Esophagus muscularis mucosa (tissue), 4 donors: ENCODE measurements around the gene PTPN1. TPM values are rescaled to one million over a fixed set of nuclear protein-coding genes. Genes with fewer than 3 reads are reported as not detected.
A peak's percentile ranks its signal among the peaks of the same experiment; 100 is the strongest.
"Not testable (repeated sequence)": the region's sequence is repeated elsewhere in the genome, so short reads cannot be mapped to it uniquely, and the experiment has no call there.

Source experiments
- DNase-seq: peaks from one replicate; pipeline ENCODE4 v3.0.0-alpha.2; 2017; ENCODE audit errors: extremely low spot score
- H3K27ac ChIP-seq, 4 donors: fragments of 200-600 bp; sonication (generic); replicated peaks in 1 of 4; 1 replicate in 3 of 4; 2 replicates in 1 of 4; pipeline ENCODE4 v1.5.1; 2016 to 2019; ENCODE audit warnings: mild to moderate bottlenecking in 1 of 4
- H3K27me3 ChIP-seq, 4 donors: fragments of 200-600 bp; sonication (generic); one replicate each; pipeline versions ENCODE4 v1.5.1 to v1.6.0; 2016 to 2019
- H3K36me3 ChIP-seq, 4 donors: fragments of 200-600 bp; sonication (generic); one replicate each; pipeline ENCODE4 v1.5.1; 2016 to 2019
- H3K4me1 ChIP-seq, 4 donors: fragments of 200-600 bp; sonication (generic); one replicate each; pipeline ENCODE4 v1.5.1; 2016 to 2019
- H3K4me3 ChIP-seq, 4 donors: fragments of 200-600 bp; sonication (generic); 1 replicate in 2 of 4; 2 replicates in 2 of 4; pipeline ENCODE4 v1.5.1; 2016 to 2019; ENCODE audit warnings: mild to moderate bottlenecking in 4 of 4, moderate library complexity in 1 of 4
- H3K9me3 ChIP-seq, 4 donors: fragments of 200-600 bp; sonication (generic); 1 replicate in 3 of 4; 2 replicates in 1 of 4; pipeline ENCODE4 v1.5.1; 2016 to 2019
- EP300 ChIP-seq: sonication (generic); formaldehyde crosslinking; IDR thresholded peaks from one replicate; pipeline ENCODE4 v1.6.1; 2017; ENCODE audit warnings: antibody characterized with exemption
- POLR2A ChIP-seq: fragments of 450-650 bp; IDR thresholded peaks from one replicate; pipeline ENCODE4 v1.6.1; 2017; ENCODE audit warnings: antibody characterized with exemption, moderate library complexity, mild to moderate bottlenecking, low read depth
- POLR2AphosphoS5 ChIP-seq, 2 donors: sonication (generic); formaldehyde crosslinking; IDR thresholded peaks; one replicate each; pipeline ENCODE4 v1.6.1; 2017; ENCODE audit warnings: antibody characterized with exemption in 2 of 2
- WGBS: methylation state at CpG from one replicate; pipeline ENCODE4 v1.1.5; 2018; 5-methylcytosine and 5-hydroxymethylcytosine counted together
- intact Hi-C: fragments of 100-400 bp; cut with DNase I; formaldehyde crosslinking; loops from one replicate; pipeline ENCODE4 v1.15.1; 2023
- total RNA-seq, 4 donors: library from RNA; depleted of rRNA; stranded (reverse); fragments of >200 nt; gene quantifications; one replicate each; pipeline versions ENCODE4 v1.1.0 to v1.2.1, GENCODE V29; 2016
- TF ChIP-seq, protein P1 (sequence below), 3 experiments: fragments of 200-600 bp in 2 of 3; fragments of 450-650 bp in 1 of 3; sonication (generic) in 2 of 3; IDR thresholded peaks; one replicate each; pipeline ENCODE4 v1.5.1; 2017 to 2019; ENCODE audit warnings: antibody characterized with exemption in 3 of 3, mild to moderate bottlenecking in 2 of 3, moderate library complexity in 1 of 3

Gene PTPN1
- total RNA-seq, 4 donors from 2014 or later, result 21.2 to 49.0 (median 41.0) TPM

DNA sequence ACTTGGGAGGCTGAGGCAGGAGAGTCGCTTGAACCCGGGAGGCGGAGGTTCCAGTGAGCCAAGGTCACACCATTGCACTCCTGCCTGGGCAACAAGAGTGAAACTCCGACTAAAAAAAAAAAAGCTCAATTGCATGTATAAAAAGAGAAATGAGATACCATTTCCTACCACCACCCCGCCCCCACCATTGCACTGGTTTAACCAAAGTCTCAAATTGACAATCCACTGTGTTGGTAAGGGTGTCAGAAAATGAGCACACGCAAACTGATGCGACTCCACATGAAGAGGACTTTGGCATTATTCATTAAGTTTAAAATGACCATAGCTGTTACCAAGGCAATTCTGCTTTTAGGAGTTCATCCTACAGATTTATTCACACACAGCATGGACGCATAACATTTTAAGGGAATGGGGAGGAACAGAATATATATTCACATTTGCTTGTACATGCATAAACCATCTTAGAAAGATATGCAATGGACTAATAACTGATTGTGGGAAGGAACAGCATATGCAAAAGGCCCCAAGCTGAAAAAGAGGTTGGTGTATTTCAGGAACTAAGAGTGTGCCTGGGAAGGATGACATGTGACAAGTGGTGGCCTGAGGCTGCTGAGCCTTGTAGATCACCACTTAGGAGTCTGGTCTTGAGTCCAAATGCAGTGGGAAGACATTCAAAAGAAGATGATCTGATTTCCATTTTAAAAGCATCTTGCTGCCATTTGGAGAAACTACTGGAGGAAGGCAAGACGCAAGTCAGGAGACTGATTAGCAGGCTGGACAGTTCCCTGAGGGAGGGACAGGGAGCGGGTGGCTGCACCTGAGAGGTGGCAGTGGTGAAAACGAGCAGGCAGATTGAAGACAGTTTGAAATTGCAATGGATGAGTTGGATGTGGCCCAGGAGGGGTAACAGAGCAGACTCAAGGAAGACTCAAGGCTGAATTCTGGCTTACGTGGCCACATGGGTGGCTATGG lies 37.2 kb upstream of the PTPN1 start:
- WGBS, result 94% methylated on average over 12 of the region's 12 CpGs

DNA sequence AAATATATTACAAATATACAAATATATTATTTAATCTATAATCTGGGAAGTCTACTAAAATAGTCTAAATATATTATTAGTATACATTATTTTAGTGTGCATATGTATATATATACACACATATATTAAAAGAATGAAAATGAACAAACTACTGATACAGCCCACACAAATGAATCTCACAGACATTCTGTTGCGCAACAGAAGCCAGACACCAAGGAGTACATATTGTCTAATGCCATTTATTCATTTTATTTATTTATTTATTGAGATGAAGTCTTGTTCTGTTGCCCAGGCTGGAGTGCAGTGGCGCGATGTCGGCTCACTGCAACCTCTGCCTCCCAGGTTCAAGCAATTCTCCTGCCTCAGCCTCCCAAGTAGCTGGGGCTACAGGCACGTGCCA lies 35.8 kb upstream of the PTPN1 start:
- H3K36me3 ChIP-seq, H3K27me3 ChIP-seq, DNase-seq, H3K9me3 ChIP-seq, intact Hi-C loops, H3K4me3 ChIP-seq, H3K27ac ChIP-seq: not testable (repeated sequence)
- 96% methylated on average over 5 of the region's 5 CpGs for WGBS
- H3K4me1 ChIP-seq, result peaks cover 6 to 28% (median 24%) of the 10 kb centered on the region in 4 donors

More for the DNA sequence above, 37.2 kb upstream of the PTPN1 start:
- intact Hi-C loops, result no loop called here
- Histone ChIP-seq H3K36me3 (no peaks in the 10 kb centered on the region), H3K4me1 (peaks cover 6 to 22% (median 18%) of the 10 kb centered on the region in 4 donors), H3K27me3 (no peaks in the 10 kb centered on the region), H3K27ac (no peak overlapping the region), H3K9me3 (no peaks in the 10 kb centered on the region), H3K4me3 (no peak overlapping the region)
- TF ChIP-seq POLR2AphosphoS5 (IDR thresholded peaks at IDR 0.05), result no peak
- TF ChIP-seq, protein P1, sequence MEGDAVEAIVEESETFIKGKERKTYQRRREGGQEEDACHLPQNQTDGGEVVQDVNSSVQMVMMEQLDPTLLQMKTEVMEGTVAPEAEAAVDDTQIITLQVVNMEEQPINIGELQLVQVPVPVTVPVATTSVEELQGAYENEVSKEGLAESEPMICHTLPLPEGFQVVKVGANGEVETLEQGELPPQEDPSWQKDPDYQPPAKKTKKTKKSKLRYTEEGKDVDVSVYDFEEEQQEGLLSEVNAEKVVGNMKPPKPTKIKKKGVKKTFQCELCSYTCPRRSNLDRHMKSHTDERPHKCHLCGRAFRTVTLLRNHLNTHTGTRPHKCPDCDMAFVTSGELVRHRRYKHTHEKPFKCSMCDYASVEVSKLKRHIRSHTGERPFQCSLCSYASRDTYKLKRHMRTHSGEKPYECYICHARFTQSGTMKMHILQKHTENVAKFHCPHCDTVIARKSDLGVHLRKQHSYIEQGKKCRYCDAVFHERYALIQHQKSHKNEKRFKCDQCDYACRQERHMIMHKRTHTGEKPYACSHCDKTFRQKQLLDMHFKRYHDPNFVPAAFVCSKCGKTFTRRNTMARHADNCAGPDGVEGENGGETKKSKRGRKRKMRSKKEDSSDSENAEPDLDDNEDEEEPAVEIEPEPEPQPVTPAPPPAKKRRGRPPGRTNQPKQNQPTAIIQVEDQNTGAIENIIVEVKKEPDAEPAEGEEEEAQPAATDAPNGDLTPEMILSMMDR (IDR thresholded peaks at IDR 0.05), result no peak
- TF ChIP-seq POLR2A, result no peak
- TF ChIP-seq EP300, result no peak
- DNase-seq, result no peak

DNA sequence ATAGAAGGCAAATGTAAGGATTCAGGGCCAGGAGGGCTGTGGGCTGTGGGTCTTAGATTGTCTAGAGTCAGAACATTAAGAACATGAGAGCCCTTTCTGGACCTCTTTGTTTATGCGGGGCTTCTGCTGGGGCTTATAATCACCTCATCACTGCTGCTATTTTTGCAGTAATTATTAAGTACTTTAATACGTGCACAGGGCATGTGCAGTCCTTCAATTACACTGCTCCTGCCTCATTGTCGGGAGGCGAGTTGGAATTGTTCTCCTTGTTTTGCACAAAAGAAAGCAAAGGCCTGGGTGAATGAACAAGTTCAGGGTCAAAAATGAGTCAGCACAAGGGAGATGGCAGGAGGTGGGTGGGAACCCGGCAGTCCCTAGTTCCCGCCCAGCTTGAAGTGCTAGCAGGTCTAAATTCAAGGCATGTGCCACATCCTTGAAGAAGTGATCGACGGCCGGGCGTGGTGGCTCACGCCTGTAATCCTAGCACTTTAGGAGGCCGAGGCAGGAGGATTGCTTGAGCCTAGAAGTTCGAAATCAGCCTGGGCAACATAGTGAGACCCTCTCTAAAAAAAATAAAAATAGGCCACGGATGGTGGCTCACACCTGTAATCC lies 34.4 kb upstream of the PTPN1 start:
- intact Hi-C loops, result no loop called here
- no peak for DNase-seq
- peak; percentile 23 to 30 for TF ChIP-seq POLR2AphosphoS5 (IDR thresholded peaks at IDR 0.05)
- TF ChIP-seq POLR2A, result no peak
- peaks cover 6 to 26% (median 22%) of the 10 kb centered on the region in 4 donors for H3K4me1 ChIP-seq
- H3K27me3 ChIP-seq, result no peaks in the 10 kb centered on the region
- H3K9me3 ChIP-seq, result no peaks in the 10 kb centered on the region
- peak overlapping the region; percentile 24 to 68 (median 50) for H3K27ac ChIP-seq
- H3K36me3 ChIP-seq, result no peaks in the 10 kb centered on the region
- WGBS, result 57% methylated on average over 14 of the region's 14 CpGs
- no peak overlapping the region for H3K4me3 ChIP-seq

DNA sequence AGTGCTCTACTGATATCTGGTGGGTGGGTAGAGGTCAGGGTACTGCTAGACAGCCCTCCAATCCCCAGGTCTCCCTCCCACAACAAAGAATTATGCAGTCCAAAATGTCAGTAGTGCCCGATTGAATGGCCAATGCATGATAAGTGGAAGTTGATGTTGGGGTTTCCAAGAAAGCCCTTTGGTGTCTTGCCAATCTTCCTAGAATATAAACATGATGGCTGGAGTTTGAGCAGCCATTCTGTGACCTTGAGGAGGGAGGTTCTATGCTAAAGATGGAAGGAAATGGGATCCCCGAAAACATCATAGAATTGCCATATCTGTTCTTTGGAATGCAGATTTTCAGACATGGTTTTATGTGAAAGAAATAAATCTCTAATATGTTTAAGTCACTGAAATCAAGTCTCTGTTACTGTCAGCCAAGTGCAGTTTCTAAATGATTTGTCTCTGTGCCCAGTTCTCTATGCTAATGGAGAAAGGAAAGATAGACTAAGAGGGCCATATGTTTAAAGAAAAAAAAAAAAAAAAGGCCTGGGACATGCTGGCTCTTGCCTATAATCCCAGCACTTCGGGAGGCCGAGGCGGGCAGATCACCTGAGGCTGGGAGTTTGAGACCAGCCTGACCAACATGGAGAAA lies 32.8 kb upstream of the PTPN1 start:
- Histone ChIP-seq H3K27ac (no peak overlapping the region), H3K4me1 (peaks cover 6 to 26% (median 22%) of the 10 kb centered on the region in 4 donors), H3K9me3 (no peaks in the 10 kb centered on the region), H3K27me3 (no peaks in the 10 kb centered on the region), H3K36me3 (no peaks in the 10 kb centered on the region), H3K4me3 (no peak overlapping the region)
- 91% methylated on average over 5 of the region's 5 CpGs for WGBS
- intact Hi-C loops, result no loop called here
- no peak for TF ChIP-seq EP300
- TF ChIP-seq, protein P1 (IDR thresholded peaks at IDR 0.05), result no peak
- no peak for TF ChIP-seq POLR2AphosphoS5 (IDR thresholded peaks at IDR 0.05)
- TF ChIP-seq POLR2A, result no peak
- no peak for DNase-seq

DNA sequence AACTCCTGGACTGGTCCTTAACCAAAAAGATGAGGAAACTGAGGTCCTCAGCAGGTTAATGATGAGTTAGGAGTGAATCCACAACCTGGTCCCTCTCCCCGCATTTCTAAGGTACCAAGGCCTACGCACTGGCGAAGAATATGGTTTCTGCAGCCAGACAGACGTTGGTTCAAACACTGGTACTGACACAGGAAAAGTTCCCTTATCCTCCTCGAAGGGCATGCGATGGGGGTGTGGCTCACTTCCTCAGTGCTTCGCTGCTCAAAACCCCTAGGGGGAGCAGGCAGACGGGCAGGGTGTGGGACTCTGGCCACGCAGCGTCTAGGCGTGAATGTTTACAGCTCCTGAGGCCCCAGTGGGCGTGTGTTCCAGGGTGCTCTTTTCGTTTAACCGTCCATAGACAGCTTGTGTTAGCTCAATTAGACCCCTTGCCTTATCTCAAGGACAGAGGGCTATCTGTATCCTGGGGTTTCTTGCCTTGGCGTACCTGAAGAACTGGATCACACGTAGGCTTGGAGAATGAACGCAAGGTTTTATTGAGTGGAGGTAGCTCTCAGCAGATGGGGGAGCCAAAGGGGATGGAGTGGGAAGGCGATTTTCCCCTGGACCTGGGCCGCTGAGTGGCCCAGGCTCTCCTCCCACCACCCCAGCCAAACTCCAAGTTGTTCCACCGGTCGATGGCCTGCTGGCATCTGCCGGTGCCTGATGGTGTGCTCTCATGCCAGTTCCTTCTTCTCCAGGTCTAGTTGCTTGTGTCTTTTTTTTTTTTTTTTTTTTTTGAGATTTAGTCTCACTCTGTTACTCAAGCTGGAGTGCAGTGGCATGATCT lies 31.8 kb upstream of the PTPN1 start:
- TF ChIP-seq POLR2A (no peak), EP300 (no peak), POLR2AphosphoS5 (IDR thresholded peaks at IDR 0.05) (peak in 1 of 2 donors; percentile 30)
- TF ChIP-seq, protein P1 (IDR thresholded peaks at IDR 0.05), result peak; percentile 51 to 71 (median 67)
- Histone ChIP-seq H3K4me1 (peaks cover 12 to 30% (median 28%) of the 10 kb centered on the region in 4 donors), H3K9me3 (no peaks in the 10 kb centered on the region), H3K27me3 (no peaks in the 10 kb centered on the region), H3K4me3 (no peak overlapping the region), H3K36me3 (no peaks in the 10 kb centered on the region), H3K27ac (no peak overlapping the region)
- intact Hi-C loops, result no loop called here
- DNase-seq, result peak; percentile 93
- WGBS, result 63% methylated on average over 22 of the region's 22 CpGs
